Activated naive CD4-positive, alpha-beta T cell treated with Interleukin-2 at 50 U/mL for 16 hours (primary cell): Measurements from ENCODE around the gene DCTN2.

Experiments used
- DNase-seq: peaks from one replicate; pipeline ENCODE4 v3.0.0-alpha.2; 2020

DCTN2 gene

DNA sequence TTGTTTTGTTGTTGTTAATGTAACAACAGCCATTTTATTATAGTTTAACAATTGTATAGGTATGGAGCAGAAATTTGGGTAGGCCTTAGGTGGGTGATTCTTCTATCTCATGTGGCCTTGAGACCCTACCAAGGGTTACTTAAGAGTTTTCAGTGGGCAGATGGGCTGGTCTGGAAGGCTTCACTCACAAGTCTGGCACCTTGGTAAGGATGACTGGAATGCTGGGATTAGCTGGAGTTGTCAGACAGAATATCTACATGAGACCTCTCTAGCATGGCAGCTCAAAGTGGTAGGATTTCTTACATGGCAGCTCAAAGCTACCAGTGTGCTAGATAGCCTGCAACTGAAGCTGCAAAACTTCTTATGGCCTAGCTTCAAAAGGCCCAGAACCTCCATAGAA lies 61.3 kb downstream of the DCTN2 start:
- DNase-seq, result no peak

DNA sequence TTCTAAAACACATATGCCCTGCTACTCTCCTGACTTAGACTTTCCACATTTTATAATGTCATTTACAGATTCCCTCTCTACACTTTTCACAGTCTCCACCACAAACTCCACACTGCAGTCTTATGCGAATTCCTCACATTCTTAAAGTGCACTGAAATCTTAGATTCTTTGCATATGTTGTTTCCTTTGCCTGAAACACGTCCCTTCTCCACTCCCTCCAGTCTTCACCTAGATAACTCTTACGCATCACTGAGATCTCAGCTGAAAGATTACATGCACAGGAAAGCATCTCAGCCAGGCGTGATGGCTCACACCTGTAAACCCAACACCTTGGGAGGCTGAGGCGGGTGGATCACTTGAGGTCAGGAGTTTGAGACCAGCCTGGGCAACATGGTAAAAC lies 63.5 kb downstream of the DCTN2 start:
- DNase-seq, result no peak

- DNase-seq, result no peak
Measured at GRCh38 chr12:57481671-57482070, 65.3 kb downstream of the DCTN2 start.
